GM20000 (cell line): ENCODE data around the gene ZNF80.

Experiments
- DNase-seq: peaks from one replicate; pipeline ENCODE4 v3.0.0; 2012; ENCODE audit warnings: low spot score
- CTCF ChIP-seq: IDR thresholded peaks from 2 replicates; pipeline ENCODE4 v1.5.1; 2012; ENCODE audit warnings: mild to moderate bottlenecking, control low read depth; ENCODE audit errors: extremely low read depth, missing control alignments

The ZNF80 gene

GRCh38 chr3:114234745-114235144 is 2.6 kb downstream of the ZNF80 start:
- DNase-seq = no peak
- TF ChIP-seq CTCF = no peak

GRCh38 chr3:114231616-114232015 is 5.8 kb downstream of the ZNF80 start:
- DNase-seq = no peak
- TF ChIP-seq CTCF = no peak

- no peak for TF ChIP-seq CTCF
These were observed 10.3 kb downstream of the ZNF80 start for GRCh38 chr3:114227076-114227475.

GRCh38 chr3:114226313-114226712 is 11.1 kb downstream of the ZNF80 start:
- DNase-seq = no peak

More at GRCh38 chr3:114227076-114227475, 10.3 kb downstream of the ZNF80 start:
- no peak for DNase-seq

GRCh38 chr3:114223143-114223542 is 14.2 kb downstream of the ZNF80 start:
- no peak for TF ChIP-seq CTCF
- no peak for DNase-seq

More at GRCh38 chr3:114226313-114226712, 11.1 kb downstream of the ZNF80 start:
- no peak for TF ChIP-seq CTCF

GRCh38 chr3:114221881-114222264 is 15.5 kb downstream of the ZNF80 start:
- TF ChIP-seq CTCF = no peak
- DNase-seq = no peak

GRCh38 chr3:114221165-114221880 is 16.1 kb downstream of the ZNF80 start:
- no peak for TF ChIP-seq CTCF
- no peak for DNase-seq
